Fibroblast of skin of back (primary cell): ENCODE data around the gene TRPM2.
"Not testable (repeated sequence)": the region's sequence is repeated elsewhere in the genome, so short reads cannot be mapped to it uniquely, and the experiment has no call there.

Source experiments
- DNase-seq: peaks from one replicate; pipeline ENCODE4 v3.0.0-alpha.2; 2013

TRPM2 gene

GRCh38 chr21:44463724-44464123 lies 110.3 kb downstream of the TRPM2 start:
- DNase-seq: no peak

GRCh38 chr21:44464351-44464750 lies 110.9 kb downstream of the TRPM2 start:
- no peak for DNase-seq

GRCh38 chr21:44466351-44466954 lies 113.0 kb downstream of the TRPM2 start:
- no peak for DNase-seq

GRCh38 chr21:44466996-44467858 lies 113.8 kb downstream of the TRPM2 start:
- DNase-seq: no peak

- DNase-seq: no peak
These were observed 114.4 kb downstream of the TRPM2 start for GRCh38 chr21:44467859-44468195.

- DNase-seq: no peak
These were observed 117.9 kb downstream of the TRPM2 start for GRCh38 chr21:44471341-44471740.

- DNase-seq: no peak
These were observed 118.6 kb downstream of the TRPM2 start for GRCh38 chr21:44471996-44472395.

- DNase-seq: no peak
These were observed 120.6 kb downstream of the TRPM2 start for GRCh38 chr21:44473915-44474555.

- DNase-seq: no peak
These were observed 121.9 kb downstream of the TRPM2 start for GRCh38 chr21:44475266-44475845.

GRCh38 chr21:44477131-44477530 lies 123.7 kb downstream of the TRPM2 start:
- DNase-seq: no peak

GRCh38 chr21:44477712-44478111 lies 124.3 kb downstream of the TRPM2 start:
- no peak for DNase-seq

GRCh38 chr21:44478124-44478800 lies 124.8 kb downstream of the TRPM2 start:
- no peak for DNase-seq

GRCh38 chr21:44478801-44479167 lies 125.4 kb downstream of the TRPM2 start:
- no peak for DNase-seq

- DNase-seq: not testable (repeated sequence)
These were observed 126.3 kb downstream of the TRPM2 start for GRCh38 chr21:44479556-44480199.

- DNase-seq: no peak
These were observed 127.0 kb downstream of the TRPM2 start for GRCh38 chr21:44480200-44481053.

GRCh38 chr21:44482581-44483287 lies 129.3 kb downstream of the TRPM2 start:
- DNase-seq: no peak

- no peak for DNase-seq
These were observed 130.1 kb downstream of the TRPM2 start for GRCh38 chr21:44483288-44484237.

GRCh38 chr21:44484498-44485253 lies 131.3 kb downstream of the TRPM2 start:
- no peak for DNase-seq
